Thoracic aorta (tissue), 2 donors: ENCODE results near the gene C2orf92. TPM values are rescaled to one million over a fixed set of nuclear protein-coding genes. Genes with fewer than 3 reads are reported as not detected.

ENCODE experiments used
- ATAC-seq: fragments of 150-250 bp; one replicate; pipeline ENCODE4 v1.8.0; 2017; ENCODE audit warnings: low read depth; ENCODE audit not compliant: insufficient number of reproducible peaks, low FRiP score
- DNase-seq: peaks from one replicate; pipeline ENCODE4 v3.0.0-alpha.2; 2020; ENCODE audit warnings: low spot score
- H3K27ac ChIP-seq, 2 donors: fragments of 200-600 bp; sonication (generic); 1 replicate in 1 of 2; 2 replicates in 1 of 2; pipeline ENCODE4 v1.5.1; 2016; ENCODE audit warnings: mild to moderate bottlenecking in 2 of 2, moderate library complexity in 2 of 2
- H3K27me3 ChIP-seq: fragments of 200-600 bp; sonication (generic); replicated peaks from 2 replicates; pipeline ENCODE4 v1.6.0; 2016; ENCODE audit warnings: mild to moderate bottlenecking; ENCODE audit not compliant: insufficient read depth
- H3K36me3 ChIP-seq: fragments of 200-600 bp; sonication (generic); one replicate; pipeline ENCODE4 v1.5.1; 2016
- H3K4me1 ChIP-seq, 2 donors: fragments of 200-600 bp; sonication (generic); 1 replicate in 1 of 2; 2 replicates in 1 of 2; pipeline versions ENCODE4 v1.5.1 to v1.6.0; 2016; ENCODE audit warnings: low read depth in 2 of 2, mild to moderate bottlenecking in 1 of 2; ENCODE audit not compliant: control insufficient read depth in 1 of 2
- H3K4me3 ChIP-seq: fragments of 200-600 bp; sonication (generic); 2 replicates; pipeline ENCODE4 v1.5.1; 2016; ENCODE audit warnings: mild to moderate bottlenecking
- H3K9me3 ChIP-seq: fragments of 200-600 bp; sonication (generic); 2 replicates; pipeline ENCODE4 v1.5.1; 2016
- total RNA-seq, 2 donors: library from RNA; depleted of rRNA; stranded (reverse); fragments of >200 nt; gene quantifications; one replicate each; pipeline versions ENCODE4 v1.1.0 to v1.2.3, GENCODE V29; 2016
- TF ChIP-seq, protein P1 (sequence below): fragments of 200-600 bp; sonication (generic); IDR thresholded peaks from one replicate; pipeline ENCODE4 v1.5.1; 2019; ENCODE audit warnings: antibody characterized with exemption

C2orf92 gene
- total RNA-seq, 2 donors from 2014 or later: 13.7 to 32.0 TPM

DNA sequence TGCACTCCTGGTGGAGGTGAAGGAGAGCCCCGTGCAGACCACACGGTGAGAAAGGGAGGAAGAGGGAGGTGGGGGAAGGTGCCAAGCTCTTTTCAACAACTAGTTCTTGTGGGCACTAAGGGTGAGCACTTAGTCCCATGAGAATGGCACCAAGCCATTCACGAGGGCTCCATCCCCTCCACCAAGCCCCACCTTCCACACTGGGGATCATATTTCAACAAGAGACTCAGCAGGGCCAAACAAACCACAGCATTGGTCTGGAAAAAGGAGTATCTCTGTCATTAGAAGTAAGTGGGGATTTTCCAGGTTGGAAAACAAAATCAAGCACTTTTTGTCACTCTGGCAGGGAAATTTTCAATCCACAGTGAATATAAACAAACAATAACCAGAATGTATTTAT lies 82.2 kb downstream of the C2orf92 start:
- no peaks in the 10 kb centered on the region for H3K36me3 ChIP-seq
- no peak for ATAC-seq
- H3K4me3 ChIP-seq: no peak overlapping the region
- peaks cover 0 to 11% of the 10 kb centered on the region in 2 donors for H3K4me1 ChIP-seq
- TF ChIP-seq, protein P1, sequence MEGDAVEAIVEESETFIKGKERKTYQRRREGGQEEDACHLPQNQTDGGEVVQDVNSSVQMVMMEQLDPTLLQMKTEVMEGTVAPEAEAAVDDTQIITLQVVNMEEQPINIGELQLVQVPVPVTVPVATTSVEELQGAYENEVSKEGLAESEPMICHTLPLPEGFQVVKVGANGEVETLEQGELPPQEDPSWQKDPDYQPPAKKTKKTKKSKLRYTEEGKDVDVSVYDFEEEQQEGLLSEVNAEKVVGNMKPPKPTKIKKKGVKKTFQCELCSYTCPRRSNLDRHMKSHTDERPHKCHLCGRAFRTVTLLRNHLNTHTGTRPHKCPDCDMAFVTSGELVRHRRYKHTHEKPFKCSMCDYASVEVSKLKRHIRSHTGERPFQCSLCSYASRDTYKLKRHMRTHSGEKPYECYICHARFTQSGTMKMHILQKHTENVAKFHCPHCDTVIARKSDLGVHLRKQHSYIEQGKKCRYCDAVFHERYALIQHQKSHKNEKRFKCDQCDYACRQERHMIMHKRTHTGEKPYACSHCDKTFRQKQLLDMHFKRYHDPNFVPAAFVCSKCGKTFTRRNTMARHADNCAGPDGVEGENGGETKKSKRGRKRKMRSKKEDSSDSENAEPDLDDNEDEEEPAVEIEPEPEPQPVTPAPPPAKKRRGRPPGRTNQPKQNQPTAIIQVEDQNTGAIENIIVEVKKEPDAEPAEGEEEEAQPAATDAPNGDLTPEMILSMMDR: no peak
- H3K9me3 ChIP-seq: no peaks in the 10 kb centered on the region
- no peak overlapping the region for H3K27ac ChIP-seq
- no peak for DNase-seq
- H3K27me3 ChIP-seq: no peaks in the 10 kb centered on the region

Other genes with a start within 250 kb of the C2orf92 start
- gene ANKRD36B, start 79.8 kb upstream of the C2orf92 start, total RNA-seq: 10 to 100 TPM; 34.7 to 93.1 TPM
- 100 to 1,000 TPM; 102 to 198 TPM for gene COX5B, start 23.7 kb upstream of the C2orf92 start, total RNA-seq
- gene ACTR1B, start 5.7 kb upstream of the C2orf92 start, total RNA-seq: 100 to 1,000 TPM in 1 of 2 donors, 10 to 100 TPM in 1; 80.3 to 128 TPM
- 1 to 10 TPM; 3.4 to 5.3 TPM for gene ZAP70, start 43.9 kb downstream of the C2orf92 start, total RNA-seq